H1 (cell line): ENCODE results near the gene CIAO2B.

Experiments used
- SIN3A ChIP-seq, 2 experiments: IDR thresholded peaks in 1 of 2; conservative IDR thresholded peaks in 1 of 2; 2 replicates each; pipeline ENCODE4 v1.6.1; 2011 to 2012; ENCODE audit warnings: low read length in 2 of 2, improper control_type of control experiment in 1 of 2, low read depth in 1 of 2, mild to moderate bottlenecking in 1 of 2
- TAF1 ChIP-seq: IDR thresholded peaks from 2 replicates; pipeline ENCODE4 v1.6.1; 2011; ENCODE audit warnings: mild to moderate bottlenecking, low read depth, low read length
- TCF12 ChIP-seq: IDR thresholded peaks from 2 replicates; pipeline ENCODE4 v1.6.1; 2011; ENCODE audit warnings: low read depth, mild to moderate bottlenecking, low read length

- TF ChIP-seq SIN3A (conservative IDR thresholded peaks at IDR 0.05 in 1 of 2, IDR thresholded peaks at IDR 0.05 in 1 of 2; ENCODE audit: low read depth in 1 of 2, low read length in 2 of 2), result no peak
- no peak for TF ChIP-seq TCF12
- no peak for TF ChIP-seq TAF1
These were observed 29.2 kb downstream of the CIAO2B start for GRCh38 chr16:66904846-66905632.
